Endodermal cell (in vitro differentiated cells): ENCODE measurements around the gene USP53. TPM values are rescaled to one million over a fixed set of nuclear protein-coding genes. Genes with fewer than 3 reads are reported as not detected.

ENCODE experiments used
- total RNA-seq, 2 donors: library from RNA; stranded (reverse); fragmentation: NEBNext Ultra II Directional in 1 of 2; extraction: Animal tissue kit (Norgen Biotek cat#: 25700) in 1 of 2; gene quantifications; 2 replicates in 1 of 2; 3 replicates in 1 of 2; pipeline ENCODE4 v1.2.1, GENCODE V29; 2021

USP53 gene
- total RNA-seq, 2 donors from 2014 or later, result 32.6 to 60.8 TPM

Other genes starting within 250 kb of the USP53 start
- not detected for gene MYOZ2, start 76.9 kb upstream of the USP53 start, total RNA-seq
- gene FABP2, start 109.4 kb downstream of the USP53 start, total RNA-seq, result not detected